Activated CD4-positive, alpha-beta memory T cell treated with anti-CD3 and anti-CD28 coated beads for 36 hours (primary cell): Measurements from ENCODE around the gene AFF3. TPM values are rescaled to one million over a fixed set of nuclear protein-coding genes. Genes with fewer than 3 reads are reported as not detected.

Source experiments
- CTCF ChIA-PET: fragments of 350-600 bp; sonication (Branson Sonifier 250); formaldehyde crosslinking; loops from one replicate; lab custom pipeline; 2021; ENCODE audit warnings: antibody characterized with exemption, inconsistent platforms; lab: Charles Lee
- POLR2A ChIA-PET: fragments of 350-600 bp; sonication (Branson Sonifier 250); formaldehyde crosslinking; loops from one replicate; lab custom pipeline; 2021; ENCODE audit warnings: antibody characterized with exemption; lab: Charles Lee
- DNase-seq: peaks from one replicate; pipeline ENCODE4 v3.0.0-alpha.2; 2020
- H3K27ac Mint-ChIP-seq: one replicate; pipeline ENCODE4 v1.8.0; 2021; ENCODE audit warnings: mixed read lengths
- H3K27me3 Mint-ChIP-seq: one replicate; pipeline ENCODE4 v1.8.0; 2021; ENCODE audit warnings: mixed read lengths
- H3K36me3 Mint-ChIP-seq: one replicate; pipeline ENCODE4 v1.8.0; 2021; ENCODE audit warnings: mixed read lengths
- H3K4me1 Mint-ChIP-seq: one replicate; pipeline ENCODE4 v1.8.0; 2021; ENCODE audit warnings: low read depth, mixed read lengths
- H3K4me3 Mint-ChIP-seq: one replicate; pipeline ENCODE4 v1.8.0; 2021; ENCODE audit warnings: mild to moderate bottlenecking, mixed read lengths
- H3K9me3 Mint-ChIP-seq: one replicate; pipeline ENCODE4 v1.8.0; 2021; ENCODE audit warnings: mixed read lengths
- intact Hi-C: fragments of 100-400 bp; cut with micrococcal nuclease; formaldehyde crosslinking; loops from one replicate; pipeline ENCODE4 v1.15.1; 2023
- total RNA-seq, 2 experiments: library from RNA; stranded (reverse); gene quantifications; one replicate each; pipeline ENCODE4 v1.2.3, GENCODE V29; 2021

The AFF3 gene
- total RNA-seq, 2 experiments from 2014 or later: 0.22 to 0.59 TPM

DNA sequence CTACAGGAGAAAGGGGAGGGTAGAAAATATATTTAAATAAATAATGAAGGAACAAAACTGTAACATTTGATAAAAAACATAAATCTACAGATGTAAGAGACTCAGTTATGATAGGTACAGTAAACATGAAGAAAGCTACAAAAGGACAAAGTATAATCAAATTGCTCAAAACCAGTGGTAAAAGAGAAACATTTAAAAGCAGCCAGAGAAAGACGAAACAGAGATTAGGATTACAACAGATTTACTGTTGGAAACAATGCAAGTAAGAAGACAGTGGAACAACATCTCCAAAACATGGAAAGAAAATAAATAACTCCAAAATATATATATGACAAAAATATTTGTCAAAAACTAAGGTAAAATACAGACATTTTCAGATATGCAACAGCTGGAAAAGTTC, 344.9 kb downstream of the AFF3 start:
- CTCF ChIA-PET: interaction anchor here (0.6 kb wide), 1 partner anchor 101 kb away, joined by 5 read pairs; no protein-coding TSS in a partner anchor
- Mint-ChIP-seq H3K9me3 (peaks cover 10% of the 10 kb centered on the region), H3K27me3 (peaks cover 12% of the 10 kb centered on the region), H3K27ac (no peak overlapping the region), H3K36me3 (peaks cover 1% of the 10 kb centered on the region), H3K4me3 (no peak overlapping the region), H3K4me1 (no peaks in the 10 kb centered on the region)
- intact Hi-C loops: no loop called here
- POLR2A ChIA-PET: no interaction called here
- DNase-seq: no peak

DNA sequence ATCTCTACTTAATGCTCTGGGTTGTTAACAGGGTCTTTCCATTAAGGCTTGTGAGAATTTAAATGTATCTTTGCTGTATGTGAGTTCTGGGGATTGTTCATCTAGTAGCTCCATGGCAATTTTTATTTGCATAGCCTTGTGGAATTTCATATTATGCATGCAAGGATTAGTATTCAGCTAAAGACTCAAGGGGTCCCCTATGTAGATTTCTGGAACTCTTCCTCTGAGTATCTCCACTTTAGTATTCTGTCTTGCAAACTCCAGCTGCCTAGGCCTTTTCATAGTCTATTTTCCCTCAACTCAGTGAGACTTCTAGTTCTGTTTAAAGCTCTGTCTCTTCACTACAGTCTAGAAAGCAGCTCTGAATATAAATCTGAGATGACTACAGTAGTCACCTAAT, 348.0 kb downstream of the AFF3 start:
- Mint-ChIP-seq H3K9me3 (peaks cover 10% of the 10 kb centered on the region), H3K27me3 (peaks cover 12% of the 10 kb centered on the region), H3K27ac (no peak overlapping the region), H3K4me1 (no peaks in the 10 kb centered on the region), H3K4me3 (no peak overlapping the region), H3K36me3 (peaks cover 1% of the 10 kb centered on the region)
- intact Hi-C loops: no loop called here
- ChIA-PET CTCF (no interaction called here), POLR2A (no interaction called here)
- DNase-seq: no peak

DNA sequence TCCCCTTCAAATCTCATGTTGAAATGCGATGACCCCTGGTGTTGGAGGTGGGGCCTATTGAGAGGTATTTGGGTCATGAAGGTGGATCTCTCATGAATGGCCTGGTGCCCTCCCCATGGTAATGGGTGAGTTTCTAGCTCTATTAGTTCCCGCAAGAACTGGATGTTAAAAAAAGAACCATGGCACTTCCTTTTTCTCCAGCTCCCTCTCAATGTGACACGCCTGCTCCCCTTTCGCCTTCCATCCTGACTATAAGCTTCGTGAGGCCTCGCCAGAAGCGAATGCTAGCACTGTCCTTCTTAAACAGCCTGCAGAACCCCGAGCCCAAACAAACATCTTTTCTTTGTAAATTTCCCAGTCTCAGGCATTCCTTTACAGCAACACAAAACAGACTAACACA, 349.4 kb downstream of the AFF3 start:
- CTCF ChIA-PET: no interaction called here
- POLR2A ChIA-PET: no interaction called here
- Mint-ChIP-seq H3K36me3 (peaks cover 1% of the 10 kb centered on the region), H3K4me1 (no peaks in the 10 kb centered on the region), H3K27ac (no peak overlapping the region), H3K4me3 (no peak overlapping the region), H3K9me3 (peaks cover 10% of the 10 kb centered on the region), H3K27me3 (peaks cover 10% of the 10 kb centered on the region)
- intact Hi-C loops: no loop called here
- no peak for DNase-seq

DNA sequence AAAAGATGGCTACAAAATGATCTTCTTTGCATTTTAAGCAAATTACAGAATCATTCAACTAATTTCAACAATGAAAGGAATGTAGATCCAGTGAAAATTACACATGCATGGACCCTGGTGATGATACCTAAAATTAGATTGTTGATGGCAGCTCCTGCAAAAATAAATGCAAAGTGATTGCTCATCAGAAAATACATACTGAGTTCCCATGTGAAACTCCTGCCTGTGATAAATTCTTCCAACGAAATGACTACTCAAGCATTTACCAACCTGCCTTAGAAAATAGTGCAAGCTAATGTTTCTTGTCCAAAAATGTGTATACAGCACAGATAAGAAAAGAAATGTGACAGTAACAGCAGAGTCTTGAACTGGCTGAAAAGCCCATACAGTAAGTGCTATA, 352.5 kb downstream of the AFF3 start:
- no peak overlapping the region for H3K27ac Mint-ChIP-seq
- POLR2A ChIA-PET: no interaction called here

DNA sequence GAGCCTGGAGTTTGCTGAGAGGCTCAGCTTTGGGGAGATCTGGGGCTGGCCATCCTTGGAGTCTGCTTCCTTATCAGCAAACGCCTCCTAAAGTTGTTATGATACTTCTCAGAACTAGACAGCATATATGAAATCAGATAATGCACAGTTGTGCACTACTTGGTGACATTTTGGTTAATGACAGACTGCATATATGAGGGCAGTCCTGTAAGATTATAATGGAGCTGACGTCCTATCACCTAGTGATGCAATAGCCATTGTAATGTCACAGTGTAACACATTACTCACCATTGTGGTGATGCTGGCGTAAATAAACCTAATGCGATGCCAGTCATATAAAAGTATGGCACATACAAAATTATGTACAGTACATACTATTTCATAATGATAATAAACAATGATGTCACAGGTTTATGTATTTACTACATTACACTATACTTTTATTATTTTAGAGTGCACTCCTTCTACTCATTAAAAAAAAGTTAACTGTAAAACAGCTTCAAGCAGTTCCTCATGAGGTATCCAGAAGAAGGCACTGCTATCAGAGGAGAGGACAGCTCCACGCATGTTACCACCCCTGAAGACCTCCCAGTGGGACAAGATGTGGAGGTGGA, 354.5 kb downstream of the AFF3 start:
- no peak for DNase-seq
- no peaks in the 10 kb centered on the region for H3K4me1 Mint-ChIP-seq
- POLR2A ChIA-PET: no interaction called here
- H3K9me3 Mint-ChIP-seq: no peaks in the 10 kb centered on the region
- CTCF ChIA-PET: no interaction called here
- no peaks in the 10 kb centered on the region for H3K36me3 Mint-ChIP-seq
- H3K4me3 Mint-ChIP-seq: no peak overlapping the region
- H3K27me3 Mint-ChIP-seq: no peaks in the 10 kb centered on the region
- intact Hi-C loops: no loop called here
- no peak overlapping the region for H3K27ac Mint-ChIP-seq

More for the DNA sequence above, 352.5 kb downstream of the AFF3 start:
- DNase-seq: no peak
- Mint-ChIP-seq H3K27me3 (peaks cover under 1% of the 10 kb centered on the region), H3K4me3 (no peak overlapping the region), H3K36me3 (no peaks in the 10 kb centered on the region), H3K9me3 (no peaks in the 10 kb centered on the region), H3K4me1 (no peaks in the 10 kb centered on the region)
- CTCF ChIA-PET: no interaction called here
- intact Hi-C loops: no loop called here

DNA sequence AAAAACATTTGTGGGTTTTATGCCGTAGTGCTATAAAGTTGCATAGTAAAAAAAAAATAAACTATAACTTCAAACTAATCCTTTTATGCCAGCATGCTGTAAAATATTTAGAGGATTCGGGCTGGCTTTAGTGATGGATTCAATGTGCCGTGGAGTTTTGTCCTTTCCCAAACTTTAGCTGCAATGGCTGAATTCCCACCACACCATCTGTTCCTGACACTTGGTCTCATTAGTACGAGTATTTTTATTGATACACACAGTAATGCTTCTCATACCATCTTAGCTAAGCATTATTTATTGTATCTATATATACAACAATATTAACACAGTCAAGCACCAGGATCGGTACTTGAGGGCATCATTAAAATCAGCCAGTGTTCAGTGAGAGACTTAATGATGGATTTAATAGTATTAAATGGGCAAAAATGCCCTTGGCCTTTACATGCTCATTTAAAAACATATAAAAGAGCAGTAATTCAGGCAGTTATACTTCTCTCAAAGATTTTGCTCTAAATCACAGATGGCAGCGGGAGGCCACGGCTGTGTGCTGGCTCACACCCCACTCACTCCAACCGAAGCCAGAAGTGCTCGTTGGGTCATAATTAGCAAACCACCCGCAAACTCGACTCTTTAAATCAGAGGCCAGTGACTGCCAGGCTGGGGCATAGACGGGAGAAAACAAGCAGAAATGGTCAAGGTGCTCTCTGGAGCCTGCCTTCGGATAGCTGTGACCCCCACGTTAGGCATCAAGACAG, 355.6 kb downstream of the AFF3 start:
- Mint-ChIP-seq H3K36me3 (no peaks in the 10 kb centered on the region), H3K4me1 (no peaks in the 10 kb centered on the region), H3K27me3 (no peaks in the 10 kb centered on the region), H3K9me3 (no peaks in the 10 kb centered on the region), H3K27ac (no peak overlapping the region), H3K4me3 (no peak overlapping the region)
- intact Hi-C loops: no loop called here
- POLR2A ChIA-PET: no interaction called here
- CTCF ChIA-PET: no interaction called here
- DNase-seq: no peak

DNA sequence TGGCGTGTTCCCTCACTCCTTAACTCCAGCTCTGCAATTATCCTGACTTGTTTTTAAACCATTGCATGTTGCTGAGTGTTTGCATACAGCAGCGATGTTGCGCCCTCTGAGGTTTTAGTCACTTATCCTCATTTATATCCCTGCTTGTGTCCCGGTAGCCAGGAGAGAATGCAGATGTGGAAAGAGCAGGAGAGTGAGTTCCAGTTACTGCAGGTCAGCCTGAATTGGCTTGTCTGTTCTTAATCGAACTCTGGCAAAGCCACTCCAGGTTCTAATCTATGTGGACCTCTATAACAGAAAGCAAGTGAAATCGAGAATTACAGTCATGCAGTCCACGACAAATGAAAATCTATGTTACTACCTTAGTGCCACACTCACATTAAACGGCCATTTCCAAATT, 357.4 kb downstream of the AFF3 start:
- ChIA-PET CTCF (no interaction called here), POLR2A (no interaction called here)
- DNase-seq: no peak
- no peak overlapping the region for H3K27ac Mint-ChIP-seq
- intact Hi-C loops: no loop called here
- peaks cover 2% of the 10 kb centered on the region for H3K36me3 Mint-ChIP-seq
- H3K4me1 Mint-ChIP-seq: no peaks in the 10 kb centered on the region
- peaks cover 2% of the 10 kb centered on the region for H3K9me3 Mint-ChIP-seq
- H3K27me3 Mint-ChIP-seq: peaks cover 4% of the 10 kb centered on the region
- H3K4me3 Mint-ChIP-seq: no peak overlapping the region

DNA sequence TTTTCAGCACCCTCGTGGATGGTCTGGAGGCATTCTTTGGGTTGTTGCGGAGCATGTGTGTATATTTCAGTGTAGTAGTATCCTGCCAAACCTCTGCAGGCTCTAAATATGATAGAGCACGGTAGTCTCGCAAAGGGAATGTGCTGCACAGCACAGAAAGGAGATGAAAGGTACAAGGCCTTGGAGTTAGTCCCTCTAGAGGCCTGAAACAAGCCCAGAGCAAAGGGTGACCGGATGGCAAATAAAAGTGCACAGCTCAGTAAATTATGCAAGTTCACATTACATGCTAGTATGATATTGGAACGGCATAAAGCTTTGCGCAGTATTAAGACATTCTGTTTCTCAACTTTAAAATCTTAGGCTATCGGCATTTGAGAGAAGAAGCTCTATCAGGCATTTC, 358.1 kb downstream of the AFF3 start:
- peaks cover 2% of the 10 kb centered on the region for H3K36me3 Mint-ChIP-seq
- no peak overlapping the region for H3K27ac Mint-ChIP-seq
- no peak overlapping the region for H3K4me3 Mint-ChIP-seq
- H3K9me3 Mint-ChIP-seq: peaks cover 2% of the 10 kb centered on the region
- intact Hi-C loops: no loop called here
- DNase-seq: no peak
- H3K27me3 Mint-ChIP-seq: peaks cover 4% of the 10 kb centered on the region
- H3K4me1 Mint-ChIP-seq: no peaks in the 10 kb centered on the region
- CTCF ChIA-PET: no interaction called here
- POLR2A ChIA-PET: no interaction called here

DNA sequence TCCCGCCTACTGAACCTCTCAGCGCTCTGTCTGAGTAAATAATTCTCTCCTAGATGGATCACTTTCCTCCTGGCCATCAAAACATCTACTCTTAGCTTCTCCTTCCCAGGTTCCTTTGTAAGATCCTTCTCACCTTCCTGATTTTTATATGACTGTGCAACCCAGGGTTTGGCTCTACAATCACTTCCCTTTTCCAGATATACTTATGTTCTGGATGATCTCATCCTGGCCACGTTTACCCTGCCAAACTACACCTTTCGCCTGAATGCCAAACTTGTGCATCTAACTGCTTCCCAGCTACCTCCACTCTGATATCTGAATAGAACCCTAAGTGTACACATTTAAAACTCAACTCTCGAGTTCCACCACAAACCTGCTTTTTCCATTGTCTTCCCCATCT, 362.1 kb downstream of the AFF3 start:
- ChIA-PET CTCF (no interaction called here), POLR2A (no interaction called here)
- no peaks in the 10 kb centered on the region for H3K4me1 Mint-ChIP-seq
- H3K9me3 Mint-ChIP-seq: peaks cover 8% of the 10 kb centered on the region
- H3K27me3 Mint-ChIP-seq: peaks cover 4% of the 10 kb centered on the region
- no peak for DNase-seq
- no peak overlapping the region for H3K27ac Mint-ChIP-seq
- H3K4me3 Mint-ChIP-seq: no peak overlapping the region
- H3K36me3 Mint-ChIP-seq: peaks cover 2% of the 10 kb centered on the region
- intact Hi-C loops: no loop called here

DNA sequence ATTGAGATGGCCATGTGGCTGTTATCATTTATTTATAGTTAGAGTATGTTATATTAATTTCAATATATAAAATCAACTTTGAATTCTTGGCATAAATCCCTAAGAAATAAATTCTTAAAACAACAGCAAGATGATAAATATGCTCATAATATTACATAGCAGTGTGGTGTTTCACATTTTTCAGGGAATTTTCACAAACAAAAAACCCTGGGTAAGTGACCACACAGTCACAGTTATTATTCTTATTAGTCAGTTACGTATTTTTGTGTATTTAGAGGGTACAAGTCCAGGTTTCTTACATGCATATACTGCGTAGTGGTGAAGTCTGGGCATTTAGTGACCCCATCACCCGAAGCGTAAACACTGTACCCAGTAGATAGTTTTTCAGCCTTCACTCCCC, 363.1 kb downstream of the AFF3 start:
- peaks cover 8% of the 10 kb centered on the region for H3K9me3 Mint-ChIP-seq
- ChIA-PET CTCF (no interaction called here), POLR2A (no interaction called here)
- peaks cover 2% of the 10 kb centered on the region for H3K36me3 Mint-ChIP-seq
- H3K4me3 Mint-ChIP-seq: no peak overlapping the region
- H3K4me1 Mint-ChIP-seq: no peaks in the 10 kb centered on the region
- intact Hi-C loops: no loop called here
- DNase-seq: no peak
- peaks cover 4% of the 10 kb centered on the region for H3K27me3 Mint-ChIP-seq
- H3K27ac Mint-ChIP-seq: no peak overlapping the region

DNA sequence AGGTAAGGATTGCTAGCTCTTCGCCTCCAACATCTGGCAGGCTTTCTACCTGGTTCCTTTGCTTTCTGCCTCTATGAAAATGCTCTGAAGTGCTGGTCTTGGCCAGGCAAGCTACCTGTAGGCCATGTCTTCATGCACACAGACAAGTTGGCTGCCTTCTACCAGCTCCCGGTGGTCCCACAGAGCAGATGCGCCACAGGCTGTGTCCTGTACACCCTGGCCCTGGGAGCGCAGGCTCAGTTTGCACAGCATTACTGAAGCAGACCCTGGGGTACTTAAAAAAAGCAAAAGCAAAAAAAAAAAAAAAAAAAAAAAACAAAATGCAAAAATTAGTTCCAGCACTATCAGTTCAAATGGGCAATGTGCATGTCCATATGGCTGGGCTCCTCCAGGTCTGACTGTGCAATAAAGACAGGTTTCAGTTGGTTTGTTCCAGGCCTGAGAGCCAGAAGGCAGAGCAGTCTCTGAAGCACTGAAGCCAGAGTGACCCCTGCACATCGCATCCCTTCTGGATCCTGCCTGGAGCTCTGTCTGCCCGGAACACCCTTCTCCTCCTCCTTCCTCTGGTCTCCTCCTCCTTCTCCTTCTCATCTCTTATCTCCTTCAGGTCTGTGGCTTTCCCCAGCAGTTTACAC, 364.6 kb downstream of the AFF3 start:
- Mint-ChIP-seq H3K36me3 (peaks cover 2% of the 10 kb centered on the region), H3K9me3 (peaks cover 8% of the 10 kb centered on the region), H3K27me3 (peaks cover 6% of the 10 kb centered on the region), H3K27ac (no peak overlapping the region), H3K4me1 (no peaks in the 10 kb centered on the region), H3K4me3 (no peak overlapping the region)
- intact Hi-C loops: no loop called here
- CTCF ChIA-PET: no interaction called here
- DNase-seq: no peak
- POLR2A ChIA-PET: no interaction called here

DNA sequence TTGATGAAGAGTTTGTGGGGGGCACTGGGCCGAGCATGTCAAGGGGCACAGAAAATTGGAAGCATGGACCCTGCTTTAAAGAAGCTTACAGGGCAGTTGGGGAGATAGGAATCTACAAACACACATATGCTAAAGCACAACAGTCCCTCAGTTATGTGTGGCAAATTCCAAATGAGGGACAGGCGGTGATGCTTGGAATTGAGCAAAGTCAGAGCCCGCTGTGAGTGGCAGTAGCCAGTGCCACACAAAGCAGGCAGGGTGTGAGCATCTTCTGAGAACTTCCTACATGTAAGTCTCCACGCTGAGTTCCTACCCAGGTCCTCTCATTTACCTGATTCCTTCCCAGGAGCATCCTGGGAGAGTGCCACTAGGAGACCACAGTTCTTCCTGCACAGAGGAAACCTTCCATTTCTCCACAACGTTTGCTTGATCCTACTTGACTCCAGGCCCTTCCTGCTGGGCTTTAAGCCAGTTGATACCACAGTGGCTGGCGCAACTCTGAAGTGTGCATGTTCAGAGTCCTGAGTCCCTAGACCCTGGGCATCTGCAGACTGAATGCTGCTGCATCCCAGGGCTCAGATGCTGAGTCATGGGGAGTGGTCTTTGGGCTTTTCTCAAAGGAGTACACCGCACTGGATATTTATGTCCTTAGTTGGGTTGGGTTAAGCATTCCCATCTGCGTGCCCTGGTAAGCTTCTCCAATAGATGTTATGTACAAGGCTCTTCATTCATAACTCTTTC, 365.3 kb downstream of the AFF3 start:
- no peak overlapping the region for H3K27ac Mint-ChIP-seq
- POLR2A ChIA-PET: no interaction called here
- CTCF ChIA-PET: no interaction called here
- peaks cover 6% of the 10 kb centered on the region for H3K27me3 Mint-ChIP-seq
- intact Hi-C loops: no loop called here
- no peak overlapping the region for H3K4me3 Mint-ChIP-seq
- H3K9me3 Mint-ChIP-seq: peaks cover 8% of the 10 kb centered on the region
- DNase-seq: no peak
- peaks cover 2% of the 10 kb centered on the region for H3K36me3 Mint-ChIP-seq
- no peaks in the 10 kb centered on the region for H3K4me1 Mint-ChIP-seq
